Panc1 (cell line): ENCODE data around the gene CCDC158. TPM values are rescaled to one million over a fixed set of nuclear protein-coding genes. Genes with fewer than 3 reads are reported as not detected.

Source experiments
- ATAC-seq: fragments of 200-7000 bp; cut with Tn5 transposase; 2 replicates; pipeline ENCODE4 v1.9.1; 2020; ENCODE audit warnings: mild to moderate bottlenecking, moderate library complexity
- BruUV-seq: library from RNA; stranded (reverse); fragments of 400-500 nt; replicated peaks from 2 replicates; lab custom pipeline; 2021; lab: Mats Ljungman, UMichigan
- CTCF ChIA-PET: fragments of 300-600 bp; sonication (Branson Sonifier 250); formaldehyde crosslinking; loops from one replicate; lab custom pipeline; 2022; ENCODE audit warnings: antibody characterized with exemption; lab: Charles Lee
- POLR2A ChIA-PET: fragments of 300-600 bp; sonication (Branson Sonifier 250); formaldehyde crosslinking; loops from one replicate; lab custom pipeline; 2022; ENCODE audit warnings: antibody characterized with exemption; lab: Charles Lee
- DNase-seq: peaks from one replicate; pipeline ENCODE4 v3.0.0-alpha.2; 2010; ENCODE audit warnings: low read depth, low spot score
- H3K27ac ChIP-seq: 2 replicates; pipeline ENCODE4 v1.5.1; 2011; ENCODE audit warnings: mild to moderate bottlenecking, low read length, inconsistent platforms
- H3K27me3 ChIP-seq: fragments of 200-500 bp; sonication (Bioruptor generic); 2 replicates; pipeline ENCODE4 v1.6.0; 2014; ENCODE audit warnings: low read length, inconsistent platforms; ENCODE audit not compliant: control insufficient read depth, insufficient read depth
- H3K36me3 ChIP-seq: fragments of 200-500 bp; sonication (Bioruptor generic); 2 replicates; pipeline ENCODE4 v1.5.1; 2014; ENCODE audit warnings: inconsistent platforms, mild to moderate bottlenecking, low read length, moderate library complexity; ENCODE audit not compliant: control insufficient read depth, insufficient read depth
- H3K4me1 ChIP-seq: 2 replicates; pipeline ENCODE4 v1.5.1; 2011; ENCODE audit warnings: inconsistent platforms, mild to moderate bottlenecking, low read length, moderate library complexity; ENCODE audit not compliant: control insufficient read depth, insufficient read depth
- H3K4me3 ChIP-seq, 2 experiments: 2 replicates each; pipeline ENCODE4 v1.5.1; 2011 to 2012; ENCODE audit warnings: low read depth in 2 of 2, low read length in 2 of 2, mild to moderate bottlenecking in 2 of 2, inconsistent platforms in 1 of 2, moderate library complexity in 1 of 2
- H3K9me3 ChIP-seq: fragments of 200-500 bp; sonication (Bioruptor generic); 2 replicates; pipeline ENCODE4 v1.5.1; 2014; ENCODE audit warnings: low read depth, mild to moderate bottlenecking, inconsistent platforms, low read length, moderate library complexity; ENCODE audit not compliant: control insufficient read depth, insufficient read depth
- POLR2AphosphoS5 ChIP-seq: IDR thresholded peaks from 2 replicates; pipeline ENCODE4 v1.6.1; 2012; ENCODE audit warnings: mild to moderate bottlenecking, low read depth, low read length, moderate library complexity
- SIN3A ChIP-seq: IDR thresholded peaks from 2 replicates; pipeline ENCODE4 v1.6.1; 2012; ENCODE audit warnings: low read depth, mild to moderate bottlenecking, low read length, moderate library complexity, borderline replicate concordance; ENCODE audit not compliant: insufficient read depth
- TCF7L2 ChIP-seq: IDR thresholded peaks from 2 replicates; pipeline ENCODE4 v1.6.1; 2011; ENCODE audit warnings: mild to moderate bottlenecking, low read depth, low read length, inconsistent platforms
- in situ Hi-C: cut with HindIII; loops from 2 replicates; pipeline ENCODE4 v1.10.0; 2016; ENCODE audit warnings: low sequenced_read_pairs, low pct_unique_long_range_greater_than_20kb
- intact Hi-C: fragments of 100-400 bp; cut with micrococcal nuclease; formaldehyde crosslinking; loops from one replicate; pipeline ENCODE4 v1.10.0; 2022; ENCODE audit not compliant: unreplicated experiment
- total RNA-seq: library from RNA; stranded (reverse); gene quantifications from one replicate; pipeline ENCODE4 v1.2.1, GENCODE V29; 2021; ENCODE audit not compliant: unreplicated experiment
- TF ChIP-seq, protein P1 (sequence below), 2 experiments: IDR thresholded peaks; 2 replicates each; pipeline ENCODE4 v1.6.1; 2011 to 2012; ENCODE audit warnings: low read depth in 2 of 2, control low read depth in 1 of 2, low read length in 1 of 2, mild to moderate bottlenecking in 1 of 2, moderate library complexity in 1 of 2; ENCODE audit not compliant: insufficient read depth in 1 of 2
- TF ChIP-seq, protein P2 (sequence below): fragments of 450-650 bp; IDR thresholded peaks from 2 replicates; pipeline ENCODE4 v1.5.1; 2017; ENCODE audit warnings: mild to moderate bottlenecking

The CCDC158 gene
- total RNA-seq, 1 experiment from 2014 or later: 0.28 TPM

DNA sequence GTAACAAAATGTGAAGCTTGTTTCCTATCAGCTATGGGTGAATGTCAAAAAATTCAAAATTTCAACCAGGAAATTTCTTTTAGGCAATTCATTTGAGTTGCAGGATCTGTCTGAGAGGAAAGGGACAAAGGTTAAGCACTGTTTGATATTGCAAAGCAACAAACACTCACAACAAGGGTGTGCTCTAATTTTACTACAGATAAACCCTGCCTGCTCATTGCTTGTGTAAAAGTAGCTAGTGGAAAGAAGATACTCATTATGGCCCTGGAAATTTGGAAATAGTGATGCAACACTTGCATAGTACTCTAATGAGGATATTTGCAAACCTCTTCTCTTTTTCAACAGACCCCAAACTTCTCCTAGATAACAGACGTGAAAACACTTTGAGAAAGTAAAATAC, 142.4 kb downstream of the CCDC158 start:
- intact Hi-C loops: no loop called here

DNA sequence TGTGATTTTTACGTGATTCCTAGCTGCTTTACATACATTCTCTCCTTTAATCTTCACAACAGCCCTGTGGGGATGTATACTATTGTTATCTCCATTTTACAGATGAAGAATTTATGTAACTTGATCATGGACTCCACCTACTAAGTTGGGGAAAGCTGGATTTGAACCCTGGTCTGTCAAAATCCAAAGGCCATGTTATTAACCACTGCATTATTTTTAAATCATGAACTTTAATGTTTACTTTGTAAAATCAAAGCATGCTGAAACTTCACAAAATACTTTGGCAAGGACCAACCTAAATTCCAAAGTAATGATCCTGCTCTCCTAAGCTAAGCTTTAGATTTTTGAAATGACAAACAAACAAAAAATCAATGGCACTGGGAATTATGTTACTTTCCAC, 143.3 kb downstream of the CCDC158 start:
- ChIA-PET POLR2A (no interaction called here), CTCF (no interaction called here)
- in situ Hi-C loops (no loop called here), intact Hi-C loops (no loop called here)
- no peak for DNase-seq
- Histone ChIP-seq H3K27me3 (no peaks in the 10 kb centered on the region), H3K4me3 (no peak overlapping the region), H3K36me3 (no peaks in the 10 kb centered on the region), H3K4me1 (no peaks in the 10 kb centered on the region), H3K9me3 (no peaks in the 10 kb centered on the region), H3K27ac (no peak overlapping the region)
- BruUV-seq: no TSS peak
- TF ChIP-seq, protein P1, sequence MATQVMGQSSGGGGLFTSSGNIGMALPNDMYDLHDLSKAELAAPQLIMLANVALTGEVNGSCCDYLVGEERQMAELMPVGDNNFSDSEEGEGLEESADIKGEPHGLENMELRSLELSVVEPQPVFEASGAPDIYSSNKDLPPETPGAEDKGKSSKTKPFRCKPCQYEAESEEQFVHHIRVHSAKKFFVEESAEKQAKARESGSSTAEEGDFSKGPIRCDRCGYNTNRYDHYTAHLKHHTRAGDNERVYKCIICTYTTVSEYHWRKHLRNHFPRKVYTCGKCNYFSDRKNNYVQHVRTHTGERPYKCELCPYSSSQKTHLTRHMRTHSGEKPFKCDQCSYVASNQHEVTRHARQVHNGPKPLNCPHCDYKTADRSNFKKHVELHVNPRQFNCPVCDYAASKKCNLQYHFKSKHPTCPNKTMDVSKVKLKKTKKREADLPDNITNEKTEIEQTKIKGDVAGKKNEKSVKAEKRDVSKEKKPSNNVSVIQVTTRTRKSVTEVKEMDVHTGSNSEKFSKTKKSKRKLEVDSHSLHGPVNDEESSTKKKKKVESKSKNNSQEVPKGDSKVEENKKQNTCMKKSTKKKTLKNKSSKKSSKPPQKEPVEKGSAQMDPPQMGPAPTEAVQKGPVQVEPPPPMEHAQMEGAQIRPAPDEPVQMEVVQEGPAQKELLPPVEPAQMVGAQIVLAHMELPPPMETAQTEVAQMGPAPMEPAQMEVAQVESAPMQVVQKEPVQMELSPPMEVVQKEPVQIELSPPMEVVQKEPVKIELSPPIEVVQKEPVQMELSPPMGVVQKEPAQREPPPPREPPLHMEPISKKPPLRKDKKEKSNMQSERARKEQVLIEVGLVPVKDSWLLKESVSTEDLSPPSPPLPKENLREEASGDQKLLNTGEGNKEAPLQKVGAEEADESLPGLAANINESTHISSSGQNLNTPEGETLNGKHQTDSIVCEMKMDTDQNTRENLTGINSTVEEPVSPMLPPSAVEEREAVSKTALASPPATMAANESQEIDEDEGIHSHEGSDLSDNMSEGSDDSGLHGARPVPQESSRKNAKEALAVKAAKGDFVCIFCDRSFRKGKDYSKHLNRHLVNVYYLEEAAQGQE (IDR thresholded peaks at IDR 0.05; ENCODE audit: insufficient read depth in 1 of 2, low read depth in 2 of 2, low read length in 1 of 2): no peak
- no peak for TF ChIP-seq TCF7L2
- no peak for TF ChIP-seq SIN3A
- TF ChIP-seq, protein P2, sequence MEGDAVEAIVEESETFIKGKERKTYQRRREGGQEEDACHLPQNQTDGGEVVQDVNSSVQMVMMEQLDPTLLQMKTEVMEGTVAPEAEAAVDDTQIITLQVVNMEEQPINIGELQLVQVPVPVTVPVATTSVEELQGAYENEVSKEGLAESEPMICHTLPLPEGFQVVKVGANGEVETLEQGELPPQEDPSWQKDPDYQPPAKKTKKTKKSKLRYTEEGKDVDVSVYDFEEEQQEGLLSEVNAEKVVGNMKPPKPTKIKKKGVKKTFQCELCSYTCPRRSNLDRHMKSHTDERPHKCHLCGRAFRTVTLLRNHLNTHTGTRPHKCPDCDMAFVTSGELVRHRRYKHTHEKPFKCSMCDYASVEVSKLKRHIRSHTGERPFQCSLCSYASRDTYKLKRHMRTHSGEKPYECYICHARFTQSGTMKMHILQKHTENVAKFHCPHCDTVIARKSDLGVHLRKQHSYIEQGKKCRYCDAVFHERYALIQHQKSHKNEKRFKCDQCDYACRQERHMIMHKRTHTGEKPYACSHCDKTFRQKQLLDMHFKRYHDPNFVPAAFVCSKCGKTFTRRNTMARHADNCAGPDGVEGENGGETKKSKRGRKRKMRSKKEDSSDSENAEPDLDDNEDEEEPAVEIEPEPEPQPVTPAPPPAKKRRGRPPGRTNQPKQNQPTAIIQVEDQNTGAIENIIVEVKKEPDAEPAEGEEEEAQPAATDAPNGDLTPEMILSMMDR: no peak
- TF ChIP-seq POLR2AphosphoS5: no peak
- ATAC-seq: no peak

More for the DNA sequence above, 142.4 kb downstream of the CCDC158 start:
- Histone ChIP-seq H3K4me1 (no peaks in the 10 kb centered on the region), H3K9me3 (no peaks in the 10 kb centered on the region), H3K36me3 (no peaks in the 10 kb centered on the region), H3K27me3 (no peaks in the 10 kb centered on the region), H3K4me3 (no peak overlapping the region), H3K27ac (no peak overlapping the region)
- POLR2A ChIA-PET: no interaction called here
- CTCF ChIA-PET: no interaction called here
- no peak for DNase-seq
- BruUV-seq: no TSS peak
- in situ Hi-C loops: no loop called here
- ATAC-seq: no peak
- no peak for TF ChIP-seq SIN3A
- TF ChIP-seq, protein P2: no peak
- TF ChIP-seq POLR2AphosphoS5: no peak
- TF ChIP-seq, protein P1 (IDR thresholded peaks at IDR 0.05; ENCODE audit: insufficient read depth in 1 of 2, low read depth in 2 of 2, low read length in 1 of 2): no peak
- TF ChIP-seq TCF7L2: no peak
